Bronchial epithelial cell (primary cell): ENCODE results near the gene A4GALT. TPM values are rescaled to one million over a fixed set of nuclear protein-coding genes. Genes with fewer than 3 reads are reported as not detected.

Source experiments
- DNase-seq: peaks from one replicate; pipeline ENCODE4 v3.0.0-alpha.2; 2010; ENCODE audit warnings: low read depth
- FAIRE-seq: peaks from 2 replicates; lab custom pipeline; 2011; peaks lifted over from hg19 to GRCh38; lab: Jason Lieb, UNC
- H3K27me3 ChIP-seq: 2 replicates; pipeline ENCODE4 v1.5.1; 2011; ENCODE audit warnings: low read length; ENCODE audit not compliant: control insufficient read depth, insufficient read depth
- H3K36me3 ChIP-seq: 2 replicates; pipeline ENCODE4 v1.5.1; 2011; ENCODE audit warnings: low read length; ENCODE audit not compliant: control insufficient read depth, insufficient read depth
- H3K4me3 ChIP-seq: 2 replicates; pipeline ENCODE4 v1.5.1; 2011; ENCODE audit warnings: mild to moderate bottlenecking, low read depth, low read length, control low read depth
- CTCF ChIP-seq: IDR thresholded peaks from 2 replicates; pipeline ENCODE4 v1.5.1; 2011; ENCODE audit warnings: mild to moderate bottlenecking, moderate library complexity, low read length, control low read depth, inconsistent platforms; ENCODE audit not compliant: insufficient read depth, severe bottlenecking
- total RNA-seq: library from RNA; depleted of rRNA; stranded (reverse); fragments of >200 nt; gene quantifications from 2 replicates; pipeline ENCODE4 v1.2.1, GENCODE V29; 2014

The A4GALT gene
- total RNA-seq, 1 donor from 2014 or later: 12.4 TPM

- DNase-seq (no peak), FAIRE-seq (no peak)
- H3K36me3 ChIP-seq: no peaks in the 10 kb centered on the region
- TF ChIP-seq CTCF: no peak
- peaks cover 2% of the 10 kb centered on the region for H3K27me3 ChIP-seq
- H3K4me3 ChIP-seq: no peak overlapping the region
These were observed 55.5 kb downstream of the A4GALT start for GRCh38 chr22:42664976-42665831.

GRCh38 chr22:42661985-42662831 is 58.5 kb downstream of the A4GALT start:
- peak; percentile 97 for TF ChIP-seq CTCF
- FAIRE-seq: no peak
- Histone ChIP-seq H3K36me3 (no peaks in the 10 kb centered on the region), H3K27me3 (peaks cover 2% of the 10 kb centered on the region), H3K4me3 (peak overlapping the region; percentile 43)
- peak; percentile 29 for DNase-seq

GRCh38 chr22:42656578-42656977 is 64.1 kb downstream of the A4GALT start:
- no peak for TF ChIP-seq CTCF
- Histone ChIP-seq H3K27me3 (no peaks in the 10 kb centered on the region), H3K36me3 (no peaks in the 10 kb centered on the region), H3K4me3 (no peak overlapping the region)
- FAIRE-seq (no peak), DNase-seq (no peak)

GRCh38 chr22:42655693-42656092 is 65.0 kb downstream of the A4GALT start:
- Histone ChIP-seq H3K27me3 (no peaks in the 10 kb centered on the region), H3K36me3 (no peaks in the 10 kb centered on the region), H3K4me3 (no peak overlapping the region)
- FAIRE-seq: no peak
- DNase-seq: no peak
- no peak for TF ChIP-seq CTCF

GRCh38 chr22:42654436-42655073 is 66.1 kb downstream of the A4GALT start:
- no peak for DNase-seq
- Histone ChIP-seq H3K36me3 (no peaks in the 10 kb centered on the region), H3K4me3 (no peak overlapping the region), H3K27me3 (no peaks in the 10 kb centered on the region)
- TF ChIP-seq CTCF: no peak
- FAIRE-seq: no peak
